Gastroesophageal sphincter (tissue), 4 donors: ENCODE data around the gene PIBF1. TPM values are rescaled to one million over a fixed set of nuclear protein-coding genes. Genes with fewer than 3 reads are reported as not detected.

Experiments used
- ATAC-seq: fragments of 150-250 bp; one replicate; pipeline ENCODE4 v1.9.1; 2016; ENCODE audit warnings: mild to moderate bottlenecking, moderate library complexity
- H3K27ac ChIP-seq, 4 donors: fragments of 200-600 bp; sonication (generic) in 3 of 4; 1 replicate in 3 of 4; 2 replicates in 1 of 4; pipeline ENCODE4 v1.5.1; 2016 to 2019
- H3K27me3 ChIP-seq: fragments of 200-600 bp; sonication (generic); one replicate; pipeline ENCODE4 v1.5.1; 2019
- H3K36me3 ChIP-seq, 2 donors: fragments of 200-600 bp; sonication (generic); one replicate each; pipeline ENCODE4 v1.5.1; 2019; ENCODE audit warnings: control low read depth in 1 of 2
- H3K4me1 ChIP-seq, 3 donors: fragments of 200-600 bp; sonication (generic); 1 replicate in 2 of 3; 2 replicates in 1 of 3; pipeline ENCODE4 v1.5.1; 2016 to 2019; ENCODE audit warnings: control low read depth in 2 of 3
- H3K4me3 ChIP-seq, 2 donors: fragments of 200-600 bp; sonication (generic); one replicate each; pipeline ENCODE4 v1.5.1; 2019; ENCODE audit warnings: mild to moderate bottlenecking in 1 of 2, moderate library complexity in 1 of 2
- H3K9me3 ChIP-seq, 3 donors: fragments of 200-600 bp; sonication (generic); one replicate each; pipeline ENCODE4 v1.5.1; 2017 to 2019; ENCODE audit warnings: control low read depth in 2 of 3
- EP300 ChIP-seq: sonication (generic); formaldehyde crosslinking; IDR thresholded peaks from one replicate; pipeline ENCODE4 v1.6.1; 2017; ENCODE audit warnings: antibody characterized with exemption, mild to moderate bottlenecking
- POLR2A ChIP-seq, 2 donors: fragments of 450-650 bp; IDR thresholded peaks; one replicate each; pipeline ENCODE4 v1.6.1; 2017; ENCODE audit warnings: antibody characterized with exemption in 2 of 2, mild to moderate bottlenecking in 2 of 2, moderate library complexity in 1 of 2
- POLR2AphosphoS5 ChIP-seq: sonication (generic); formaldehyde crosslinking; IDR thresholded peaks from one replicate; pipeline ENCODE4 v1.6.1; 2017; ENCODE audit warnings: antibody characterized with exemption
- WGBS, 2 donors: methylation state at CpG; one replicate each; pipeline ENCODE4 v1.1.5; 2018; ENCODE audit warnings: low coverage in 1 of 2; 5-methylcytosine and 5-hydroxymethylcytosine counted together
- total RNA-seq, 4 donors: library from RNA; depleted of rRNA; stranded (reverse); fragments of >200 nt; gene quantifications; one replicate each; pipeline ENCODE4 v1.1.0, GENCODE V29; 2016
- TF ChIP-seq, protein P1 (sequence below), 4 experiments: fragments of 200-600 bp in 2 of 4; fragments of 450-650 bp in 2 of 4; sonication (generic) in 1 of 4; IDR thresholded peaks; one replicate each; pipeline ENCODE4 v1.5.1; 2017 to 2019; ENCODE audit warnings: antibody characterized with exemption in 4 of 4, mild to moderate bottlenecking in 2 of 4, moderate library complexity in 2 of 4

PIBF1 gene
- total RNA-seq, 4 donors from 2014 or later, result 13.1 to 38.4 (median 22.3) TPM

DNA sequence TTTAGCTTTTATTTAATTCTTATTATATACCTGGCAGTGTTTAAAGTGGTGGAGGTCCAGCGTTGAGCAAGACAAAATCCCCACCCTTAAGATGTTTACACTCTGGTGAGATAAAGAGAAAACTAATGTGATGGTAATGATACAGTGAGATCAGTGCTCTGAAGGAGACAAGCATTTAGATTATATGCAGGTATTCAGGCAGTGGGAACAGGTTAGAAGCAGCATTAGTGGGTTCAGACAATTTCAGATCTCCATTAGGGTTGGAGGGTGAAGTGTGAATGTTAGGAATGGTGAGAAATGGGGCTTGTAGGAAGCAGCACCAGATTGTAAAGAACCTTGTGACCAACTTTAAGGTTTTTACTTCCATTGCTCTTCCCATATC is 39.0 kb downstream of the PIBF1 start:
- H3K4me1 ChIP-seq, result peaks cover 0 to 12% (median 0%) of the 10 kb centered on the region in 3 donors
- peaks cover 0 to 32% of the 10 kb centered on the region in 2 donors for H3K36me3 ChIP-seq
- no peak for ATAC-seq
- WGBS, 2 donors, result 50 to 55% methylated on average over 1 of the region's 1 CpG
- H3K4me3 ChIP-seq, result no peak overlapping the region
- no peak overlapping the region for H3K27ac ChIP-seq
- TF ChIP-seq EP300, result no peak
- TF ChIP-seq POLR2A (IDR thresholded peaks at IDR 0.05), result no peak
- no peak for TF ChIP-seq POLR2AphosphoS5
- TF ChIP-seq, protein P1, sequence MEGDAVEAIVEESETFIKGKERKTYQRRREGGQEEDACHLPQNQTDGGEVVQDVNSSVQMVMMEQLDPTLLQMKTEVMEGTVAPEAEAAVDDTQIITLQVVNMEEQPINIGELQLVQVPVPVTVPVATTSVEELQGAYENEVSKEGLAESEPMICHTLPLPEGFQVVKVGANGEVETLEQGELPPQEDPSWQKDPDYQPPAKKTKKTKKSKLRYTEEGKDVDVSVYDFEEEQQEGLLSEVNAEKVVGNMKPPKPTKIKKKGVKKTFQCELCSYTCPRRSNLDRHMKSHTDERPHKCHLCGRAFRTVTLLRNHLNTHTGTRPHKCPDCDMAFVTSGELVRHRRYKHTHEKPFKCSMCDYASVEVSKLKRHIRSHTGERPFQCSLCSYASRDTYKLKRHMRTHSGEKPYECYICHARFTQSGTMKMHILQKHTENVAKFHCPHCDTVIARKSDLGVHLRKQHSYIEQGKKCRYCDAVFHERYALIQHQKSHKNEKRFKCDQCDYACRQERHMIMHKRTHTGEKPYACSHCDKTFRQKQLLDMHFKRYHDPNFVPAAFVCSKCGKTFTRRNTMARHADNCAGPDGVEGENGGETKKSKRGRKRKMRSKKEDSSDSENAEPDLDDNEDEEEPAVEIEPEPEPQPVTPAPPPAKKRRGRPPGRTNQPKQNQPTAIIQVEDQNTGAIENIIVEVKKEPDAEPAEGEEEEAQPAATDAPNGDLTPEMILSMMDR (IDR thresholded peaks at IDR 0.05), result no peak
- no peaks in the 10 kb centered on the region for H3K27me3 ChIP-seq
- no peaks in the 10 kb centered on the region for H3K9me3 ChIP-seq

DNA sequence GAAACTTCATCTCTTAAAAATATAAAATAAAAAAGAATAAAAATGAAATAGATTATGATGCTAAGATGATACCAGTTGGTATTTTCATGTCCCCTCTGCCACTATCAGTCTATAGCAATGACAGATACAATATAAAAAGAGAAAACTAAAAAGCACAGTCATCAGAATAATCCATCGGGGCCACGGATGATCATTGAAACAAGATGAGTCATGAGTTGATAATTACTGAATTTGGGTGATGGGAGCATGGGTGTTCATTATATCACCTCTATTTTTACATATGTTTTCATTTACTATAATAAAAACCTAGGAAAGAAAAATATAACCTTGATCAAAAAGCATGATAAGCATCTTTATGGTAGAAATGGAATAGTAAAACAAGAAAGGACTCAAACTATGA is 41.1 kb downstream of the PIBF1 start:
- Histone ChIP-seq H3K27ac (no peak overlapping the region), H3K36me3 (peaks cover 0 to 51% of the 10 kb centered on the region in 2 donors), H3K9me3 (no peaks in the 10 kb centered on the region), H3K27me3 (no peaks in the 10 kb centered on the region), H3K4me1 (peaks cover 0 to 12% (median 0%) of the 10 kb centered on the region in 3 donors), H3K4me3 (no peak overlapping the region)
- ATAC-seq, result no peak
- TF ChIP-seq POLR2A (IDR thresholded peaks at IDR 0.05) (no peak), EP300 (no peak), POLR2AphosphoS5 (no peak)
- TF ChIP-seq, protein P1 (IDR thresholded peaks at IDR 0.05), result no peak
- WGBS, 2 donors, result 93% methylated on average over 2 of the region's 2 CpGs

DNA sequence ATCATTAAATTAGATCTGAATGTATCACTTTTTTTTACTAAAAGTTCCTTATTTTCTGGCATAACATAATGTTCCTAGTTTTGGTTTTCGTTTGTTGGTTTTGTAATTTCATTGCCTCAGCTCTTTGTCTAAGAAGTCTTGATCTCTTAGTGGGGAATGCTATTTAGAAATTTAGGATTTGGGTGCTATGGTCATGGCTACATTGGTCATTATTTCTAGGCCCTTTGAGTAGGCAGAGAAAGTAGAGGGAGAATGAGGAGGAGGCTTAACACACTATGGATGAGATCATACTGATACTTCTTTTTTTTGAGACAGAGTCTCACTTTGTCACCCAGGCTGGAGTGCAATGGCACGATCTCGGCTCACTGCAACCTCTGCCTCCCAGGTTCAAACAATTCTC is 41.8 kb downstream of the PIBF1 start:
- Histone ChIP-seq H3K4me1 (peaks cover 0 to 12% (median 0%) of the 10 kb centered on the region in 3 donors), H3K27ac (no peak overlapping the region), H3K4me3 (no peak overlapping the region), H3K36me3 (peaks cover 0 to 57% of the 10 kb centered on the region in 2 donors), H3K27me3 (no peaks in the 10 kb centered on the region), H3K9me3 (no peaks in the 10 kb centered on the region)
- TF ChIP-seq POLR2A (IDR thresholded peaks at IDR 0.05) (no peak), EP300 (no peak), POLR2AphosphoS5 (no peak)
- TF ChIP-seq, protein P1 (IDR thresholded peaks at IDR 0.05), result no peak
- 90 to 92% methylated on average over 3 of the region's 3 CpGs for WGBS, 2 donors
- no peak for ATAC-seq

DNA sequence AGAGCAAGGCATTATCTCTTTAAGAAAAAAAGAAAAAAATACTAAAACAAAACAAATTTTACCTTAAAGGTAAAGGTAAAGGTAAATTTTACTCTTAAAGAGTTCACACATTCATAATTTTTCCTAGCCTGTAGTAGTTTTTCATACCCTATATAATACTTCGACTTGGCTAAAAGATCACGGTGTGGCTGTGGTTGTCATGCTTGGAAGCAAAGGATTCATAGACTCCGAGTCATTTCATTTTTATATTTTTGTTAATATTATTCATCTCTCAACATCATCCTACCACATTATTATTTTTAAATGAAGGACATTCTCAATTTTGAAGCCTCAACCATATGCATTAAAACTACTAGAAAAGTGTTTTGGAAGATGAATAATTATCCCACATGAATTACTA is 52.7 kb downstream of the PIBF1 start:
- Histone ChIP-seq H3K27me3 (no peaks in the 10 kb centered on the region), H3K4me1 (no peaks in the 10 kb centered on the region), H3K27ac (no peak overlapping the region), H3K4me3 (no peak overlapping the region), H3K9me3 (no peaks in the 10 kb centered on the region), H3K36me3 (peaks cover 0 to 35% of the 10 kb centered on the region in 2 donors)
- WGBS, 2 donors, result 90 to 96% methylated on average over 3 of the region's 3 CpGs
- no peak for ATAC-seq
- TF ChIP-seq EP300, result no peak
- no peak for TF ChIP-seq POLR2AphosphoS5
- TF ChIP-seq POLR2A (IDR thresholded peaks at IDR 0.05), result no peak
- TF ChIP-seq, protein P1 (IDR thresholded peaks at IDR 0.05), result no peak

DNA sequence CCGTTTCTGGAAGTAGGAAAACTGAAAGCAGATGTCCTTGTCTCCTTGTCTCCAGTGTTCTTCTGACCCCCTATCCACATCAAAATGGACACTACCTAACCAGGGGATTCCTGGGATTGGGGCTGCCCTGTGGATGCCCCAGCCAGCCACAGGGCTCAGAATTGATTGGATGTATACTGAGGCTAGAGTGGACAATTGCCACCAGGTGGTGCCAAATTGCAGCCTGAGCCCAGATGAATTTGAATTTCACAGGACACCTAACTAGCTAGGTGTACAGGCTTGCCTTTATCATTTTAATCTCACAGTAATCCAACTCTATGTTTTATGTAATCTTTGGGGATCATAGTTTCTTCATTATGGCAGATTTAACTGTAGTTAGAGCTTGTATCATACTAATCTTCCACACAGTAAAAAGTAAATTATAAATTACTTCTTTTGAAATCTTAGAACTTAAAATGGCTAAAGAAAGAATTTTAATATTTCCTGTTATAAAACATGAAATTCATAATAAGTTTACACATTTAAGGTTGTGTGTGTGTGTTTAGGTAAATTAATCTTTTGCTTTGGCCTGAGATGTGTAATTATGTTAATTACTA is 58.0 kb downstream of the PIBF1 start:
- 71 to 91% methylated on average over 1 of the region's 1 CpG for WGBS, 2 donors
- Histone ChIP-seq H3K27me3 (no peaks in the 10 kb centered on the region), H3K36me3 (peaks cover 0 to 31% of the 10 kb centered on the region in 2 donors), H3K9me3 (no peaks in the 10 kb centered on the region), H3K4me3 (no peak overlapping the region), H3K27ac (no peak overlapping the region), H3K4me1 (no peaks in the 10 kb centered on the region)
- ATAC-seq, result no peak
- TF ChIP-seq, protein P1 (IDR thresholded peaks at IDR 0.05), result peak in 1 of 4 experiments; percentile 47
- TF ChIP-seq POLR2AphosphoS5, result no peak
